ENCODE measurements around the gene DUOX2. TPM values are rescaled to one million over a fixed set of nuclear protein-coding genes. Genes with fewer than 3 reads are reported as not detected.

DUOX2 gene
- total and polyA plus RNA-seq, 4 donors: 0.03 to 2.6 (median 0.39) TPM

DNA sequence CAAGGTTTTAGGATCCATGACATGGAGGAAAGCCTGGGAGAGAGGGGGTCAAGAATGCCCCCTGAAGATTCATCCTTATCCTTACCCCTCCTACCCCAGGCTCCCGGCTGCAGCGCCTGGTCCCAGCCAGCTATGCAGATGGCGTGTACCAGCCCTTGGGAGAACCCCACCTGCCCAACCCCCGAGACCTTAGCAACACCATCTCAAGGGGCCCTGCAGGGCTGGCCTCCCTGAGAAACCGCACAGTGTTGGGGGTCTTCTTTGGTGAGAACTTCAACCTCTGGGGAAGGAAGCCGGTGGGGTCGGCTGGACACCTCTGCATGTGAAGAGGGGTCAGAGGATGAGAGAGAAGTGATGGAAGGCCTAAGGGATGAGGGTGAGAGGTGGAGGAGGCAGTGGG lies 20.1 kb upstream of the DUOX2 start:
- Histone ChIP-seq H3K27ac (ENCODE audit: low read depth in 1 of 2, low read length in 2 of 2) (no peak overlapping the region), H3K9me3 (ENCODE audit: control insufficient read depth, low read length) (no peaks in the 10 kb centered on the region), H3K4me1 (ENCODE audit: control insufficient read depth in 1 of 2, insufficient read depth in 2 of 2, low read length in 2 of 2) (no peaks in the 10 kb centered on the region), H3K27me3 (ENCODE audit: control insufficient read depth in 1 of 2, insufficient read depth in 2 of 2, low read length in 1 of 2) (no peaks in the 10 kb centered on the region), H3K4me3 (ENCODE audit: low read length in 2 of 2) (no peak overlapping the region), H3K36me3 (ENCODE audit: control insufficient read depth in 1 of 2, insufficient read depth in 2 of 2, low read length in 1 of 2) (no peaks in the 10 kb centered on the region)
- ATAC-seq (ENCODE audit: low FRiP score) (no peak), DNase-seq (peak in 1 of 2 donors; percentile 51)
- intact Hi-C loops (cut with DNase I): no loop called here
- WGBS, 2 donors: 95% methylated on average over 7 of the region's 7 CpGs

GRCh38 chr15:45133561-45133920 lies 19.6 kb upstream of the DUOX2 start:
- intact Hi-C loops (cut with DNase I): no loop called here
- Histone ChIP-seq H3K27me3 (ENCODE audit: control insufficient read depth in 1 of 2, insufficient read depth in 2 of 2, low read length in 1 of 2) (no peaks in the 10 kb centered on the region), H3K4me1 (ENCODE audit: control insufficient read depth in 1 of 2, insufficient read depth in 2 of 2, low read length in 2 of 2) (no peaks in the 10 kb centered on the region), H3K36me3 (ENCODE audit: control insufficient read depth in 1 of 2, insufficient read depth in 2 of 2, low read length in 1 of 2) (no peaks in the 10 kb centered on the region), H3K27ac (ENCODE audit: low read depth in 1 of 2, low read length in 2 of 2) (no peak overlapping the region), H3K4me3 (ENCODE audit: low read length in 2 of 2) (no peak overlapping the region), H3K9me3 (ENCODE audit: control insufficient read depth, low read length) (no peaks in the 10 kb centered on the region)
- WGBS, 2 donors: 76 to 82% methylated on average over 5 of the region's 5 CpGs
- ATAC-seq (ENCODE audit: low FRiP score) (no peak), DNase-seq (peak in 1 of 2 donors; percentile 50)

DNA sequence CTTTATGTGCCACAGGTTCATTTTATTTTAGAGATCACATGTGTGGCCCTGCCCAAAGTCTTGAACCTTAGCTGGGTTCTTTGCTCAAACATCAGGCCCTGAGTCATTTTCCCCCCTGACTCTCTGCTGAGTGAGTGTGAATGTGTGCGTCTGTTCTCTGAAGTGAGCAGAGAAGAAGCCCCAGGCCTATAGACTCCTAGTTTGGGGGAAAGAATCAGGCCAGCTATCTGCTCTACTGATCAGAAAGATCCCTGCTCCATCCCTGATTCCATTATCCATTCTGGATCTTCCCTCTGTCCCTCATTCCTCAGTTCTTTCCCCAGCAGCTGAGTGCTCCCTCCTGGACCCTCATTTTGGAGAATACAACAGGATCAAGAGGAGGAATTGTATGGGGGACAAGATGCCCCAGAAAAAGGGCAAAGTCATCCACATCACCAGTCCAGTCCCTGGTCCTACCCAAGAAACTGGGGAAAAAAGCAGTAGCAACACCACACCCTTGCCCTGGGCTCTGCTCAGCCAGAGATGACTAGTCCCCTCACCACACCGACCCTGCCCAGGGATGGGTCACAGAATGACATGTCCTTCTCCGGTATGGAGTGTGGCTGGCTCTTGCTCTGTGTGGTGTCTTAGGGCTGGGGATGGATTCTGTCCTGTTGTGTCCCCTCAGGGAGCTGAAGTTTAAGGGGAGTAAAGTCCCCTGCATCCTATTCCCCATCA lies 19.0 kb upstream of the DUOX2 start:
- WGBS, 2 donors: 77 to 79% methylated on average over 3 of the region's 3 CpGs

DNA sequence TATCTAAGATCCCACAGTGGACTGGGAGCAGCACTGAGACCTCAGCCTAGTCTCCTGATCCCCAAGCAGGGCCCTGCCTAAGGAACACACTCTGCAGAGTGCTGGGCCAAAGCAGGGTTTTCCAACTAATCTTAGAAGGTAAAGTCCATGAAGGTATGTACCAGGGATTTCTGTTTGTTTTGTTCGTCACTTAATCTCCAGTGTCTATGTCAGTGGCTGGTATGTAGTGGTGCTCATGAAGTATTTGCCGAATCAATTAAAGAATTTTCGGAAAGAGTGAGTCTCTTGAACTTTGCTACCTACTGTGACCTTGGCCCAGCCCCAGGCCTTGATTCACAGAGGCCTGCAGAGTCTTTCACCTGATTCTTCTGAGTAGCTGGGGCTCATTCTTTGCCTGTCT lies 17.5 kb upstream of the DUOX2 start:
- Histone ChIP-seq H3K27me3 (ENCODE audit: control insufficient read depth in 1 of 2, insufficient read depth in 2 of 2, low read length in 1 of 2) (no peaks in the 10 kb centered on the region), H3K36me3 (ENCODE audit: control insufficient read depth in 1 of 2, insufficient read depth in 2 of 2, low read length in 1 of 2) (no peaks in the 10 kb centered on the region), H3K9me3 (ENCODE audit: control insufficient read depth, low read length) (no peaks in the 10 kb centered on the region), H3K4me1 (ENCODE audit: control insufficient read depth in 1 of 2, insufficient read depth in 2 of 2, low read length in 2 of 2) (no peaks in the 10 kb centered on the region), H3K4me3 (ENCODE audit: low read length in 2 of 2) (no peak overlapping the region), H3K27ac (ENCODE audit: low read depth in 1 of 2, low read length in 2 of 2) (no peak overlapping the region)
- WGBS, 2 donors: 94 to 97% methylated on average over 3 of the region's 3 CpGs
- DNase-seq (no peak), ATAC-seq (ENCODE audit: low FRiP score) (no peak)
- intact Hi-C loops (cut with DNase I): no loop called here

More for the DNA sequence above, 19.0 kb upstream of the DUOX2 start:
- Histone ChIP-seq H3K27ac (ENCODE audit: low read depth in 1 of 2, low read length in 2 of 2) (no peak overlapping the region), H3K4me1 (ENCODE audit: control insufficient read depth in 1 of 2, insufficient read depth in 2 of 2, low read length in 2 of 2) (no peaks in the 10 kb centered on the region), H3K9me3 (ENCODE audit: control insufficient read depth, low read length) (no peaks in the 10 kb centered on the region), H3K36me3 (ENCODE audit: control insufficient read depth in 1 of 2, insufficient read depth in 2 of 2, low read length in 1 of 2) (no peaks in the 10 kb centered on the region), H3K4me3 (ENCODE audit: low read length in 2 of 2) (no peak overlapping the region), H3K27me3 (ENCODE audit: control insufficient read depth in 1 of 2, insufficient read depth in 2 of 2, low read length in 1 of 2) (no peaks in the 10 kb centered on the region)
- intact Hi-C loops (cut with DNase I): no loop called here
- ATAC-seq (ENCODE audit: low FRiP score): no peak
- peak in 1 of 2 donors; percentile 55 for DNase-seq

DNA sequence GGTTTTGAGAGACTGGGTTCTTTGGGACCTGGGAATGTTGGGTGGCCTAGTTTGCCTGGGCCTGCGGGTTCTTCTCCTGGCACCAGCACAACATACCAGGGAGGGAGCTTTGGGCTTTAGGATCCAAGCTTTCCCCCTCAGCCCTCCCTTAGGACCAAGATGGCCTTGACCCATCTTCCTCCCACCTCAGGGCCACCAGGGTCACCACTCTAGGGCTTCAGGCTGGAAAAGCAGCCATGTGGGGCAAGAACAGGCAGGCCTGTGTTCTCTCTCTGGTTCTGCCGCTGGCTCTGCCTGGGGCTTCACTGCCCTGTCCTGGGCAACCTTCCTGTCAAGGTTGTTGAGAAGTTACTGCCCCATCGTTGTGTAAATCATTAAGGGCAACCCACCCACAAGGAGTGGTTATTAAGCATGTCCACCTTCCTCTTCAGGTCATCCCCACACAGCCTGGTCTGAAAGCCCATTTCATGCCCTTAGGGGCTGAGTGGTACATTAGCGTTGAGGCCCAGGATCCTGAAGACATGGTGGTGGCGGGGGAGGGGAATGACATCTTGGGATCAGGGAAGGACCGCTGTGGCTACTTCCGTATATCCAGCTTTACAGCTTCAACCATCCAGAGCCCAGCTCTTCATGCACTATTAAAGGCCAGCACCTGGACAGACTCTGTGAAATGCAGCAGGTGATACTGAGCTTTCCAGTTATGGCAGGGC lies 16.5 kb upstream of the DUOX2 start:
- H3K27ac ChIP-seq (ENCODE audit: low read depth in 1 of 2, low read length in 2 of 2): no peak overlapping the region
- H3K36me3 ChIP-seq (ENCODE audit: control insufficient read depth in 1 of 2, insufficient read depth in 2 of 2, low read length in 1 of 2): no peaks in the 10 kb centered on the region
- 94 to 96% methylated on average over 7 of the region's 7 CpGs for WGBS, 2 donors
- H3K4me3 ChIP-seq (ENCODE audit: low read length in 2 of 2): no peak overlapping the region
- H3K4me1 ChIP-seq (ENCODE audit: control insufficient read depth in 1 of 2, insufficient read depth in 2 of 2, low read length in 2 of 2): no peaks in the 10 kb centered on the region
- ATAC-seq (ENCODE audit: low FRiP score): no peak
- no peaks in the 10 kb centered on the region for H3K27me3 ChIP-seq (ENCODE audit: control insufficient read depth in 1 of 2, insufficient read depth in 2 of 2, low read length in 1 of 2)
- DNase-seq: peak in 1 of 2 donors; percentile 36
- H3K9me3 ChIP-seq (ENCODE audit: control insufficient read depth, low read length): no peaks in the 10 kb centered on the region
- intact Hi-C loops (cut with DNase I): no loop called here

- ATAC-seq (ENCODE audit: low FRiP score) (peak; percentile 69), DNase-seq (peak in 1 of 2 donors; percentile 80)
- Histone ChIP-seq H3K9me3 (ENCODE audit: control insufficient read depth, low read length) (no peaks in the 10 kb centered on the region), H3K27me3 (ENCODE audit: control insufficient read depth in 1 of 2, insufficient read depth in 2 of 2, low read length in 1 of 2) (no peaks in the 10 kb centered on the region), H3K4me3 (ENCODE audit: low read length in 2 of 2) (no peak within 1 kb of the TSS), H3K36me3 (ENCODE audit: control insufficient read depth in 1 of 2, insufficient read depth in 2 of 2, low read length in 1 of 2) (no peaks in the 10 kb centered on the region), H3K27ac (ENCODE audit: low read depth in 1 of 2, low read length in 2 of 2) (no peak within 1 kb of the TSS), H3K4me1 (ENCODE audit: control insufficient read depth in 1 of 2, insufficient read depth in 2 of 2, low read length in 2 of 2) (no peaks in the 10 kb centered on the region)
- intact Hi-C loops (cut with DNase I): no loop called here
- 2% methylated on average over 35 to 46 of the region's 46 CpGs for whole genome bisulfite sequencing, 2 donors
Observed at GRCh38 chr15:45129651-45130129, 15.7 kb upstream of the DUOX2 start, which contains the start of the genes DUOX1 and DUOXA1. Gene DUOX1 (plus strand): TSS chr15:45129994. CDS start chr15:45131967, 1,973 bp downstream. Gene DUOXA1 (minus strand): TSS chr15:45129879. CDS start chr15:45123014, 6,865 bp downstream.

- Histone ChIP-seq H3K27me3 (ENCODE audit: control insufficient read depth in 1 of 2, insufficient read depth in 2 of 2, low read length in 1 of 2) (no peaks in the 10 kb centered on the region), H3K4me3 (ENCODE audit: low read length in 2 of 2) (no peak overlapping the region), H3K4me1 (ENCODE audit: control insufficient read depth in 1 of 2, insufficient read depth in 2 of 2, low read length in 2 of 2) (no peaks in the 10 kb centered on the region), H3K36me3 (ENCODE audit: control insufficient read depth in 1 of 2, insufficient read depth in 2 of 2, low read length in 1 of 2) (no peaks in the 10 kb centered on the region), H3K27ac (ENCODE audit: low read depth in 1 of 2, low read length in 2 of 2) (no peak overlapping the region), H3K9me3 (ENCODE audit: control insufficient read depth, low read length) (no peaks in the 10 kb centered on the region)
- 3 to 6% methylated on average over 45 to 47 of the region's 47 CpGs for WGBS, 2 donors
- intact Hi-C loops (cut with DNase I): no loop called here
- DNase-seq (peak in 1 of 2 donors; percentile 63), ATAC-seq (ENCODE audit: low FRiP score) (peak; percentile 5)
Observed at GRCh38 chr15:45128971-45129639, 15.1 kb upstream of the DUOX2 start.

- H3K36me3 ChIP-seq (ENCODE audit: control insufficient read depth in 1 of 2, insufficient read depth in 2 of 2, low read length in 1 of 2): no peaks in the 10 kb centered on the region
- WGBS, 2 donors: 46 to 53% methylated on average over 2 of the region's 2 CpGs
- H3K9me3 ChIP-seq (ENCODE audit: control insufficient read depth, low read length): no peaks in the 10 kb centered on the region
- no peak for DNase-seq
- no peaks in the 10 kb centered on the region for H3K4me1 ChIP-seq (ENCODE audit: control insufficient read depth in 1 of 2, insufficient read depth in 2 of 2, low read length in 2 of 2)
- no peak overlapping the region for H3K4me3 ChIP-seq (ENCODE audit: low read length in 2 of 2)
- no peaks in the 10 kb centered on the region for H3K27me3 ChIP-seq (ENCODE audit: control insufficient read depth in 1 of 2, insufficient read depth in 2 of 2, low read length in 1 of 2)
- H3K27ac ChIP-seq (ENCODE audit: low read depth in 1 of 2, low read length in 2 of 2): no peak overlapping the region
- ATAC-seq (ENCODE audit: low FRiP score): no peak
- intact Hi-C loops (cut with DNase I): no loop called here
Observed at GRCh38 chr15:45126535-45127158, 12.7 kb upstream of the DUOX2 start.

Data from aorta (tissue), 5 donors.